HG03135 (cell line): Measurements from ENCODE around the gene MSL2.
"Not testable (repeated sequence)": the region's sequence is repeated elsewhere in the genome, so short reads cannot be mapped to it uniquely, and the experiment has no call there.

Experiments used
- ATAC-seq: cut with Tn5 transposase; IDR thresholded peaks from one replicate; pipeline ENCODE4 v1.9.1; 2021; ENCODE audit warnings: mild to moderate bottlenecking, moderate library complexity; ENCODE audit not compliant: unreplicated experiment

Gene MSL2

DNA sequence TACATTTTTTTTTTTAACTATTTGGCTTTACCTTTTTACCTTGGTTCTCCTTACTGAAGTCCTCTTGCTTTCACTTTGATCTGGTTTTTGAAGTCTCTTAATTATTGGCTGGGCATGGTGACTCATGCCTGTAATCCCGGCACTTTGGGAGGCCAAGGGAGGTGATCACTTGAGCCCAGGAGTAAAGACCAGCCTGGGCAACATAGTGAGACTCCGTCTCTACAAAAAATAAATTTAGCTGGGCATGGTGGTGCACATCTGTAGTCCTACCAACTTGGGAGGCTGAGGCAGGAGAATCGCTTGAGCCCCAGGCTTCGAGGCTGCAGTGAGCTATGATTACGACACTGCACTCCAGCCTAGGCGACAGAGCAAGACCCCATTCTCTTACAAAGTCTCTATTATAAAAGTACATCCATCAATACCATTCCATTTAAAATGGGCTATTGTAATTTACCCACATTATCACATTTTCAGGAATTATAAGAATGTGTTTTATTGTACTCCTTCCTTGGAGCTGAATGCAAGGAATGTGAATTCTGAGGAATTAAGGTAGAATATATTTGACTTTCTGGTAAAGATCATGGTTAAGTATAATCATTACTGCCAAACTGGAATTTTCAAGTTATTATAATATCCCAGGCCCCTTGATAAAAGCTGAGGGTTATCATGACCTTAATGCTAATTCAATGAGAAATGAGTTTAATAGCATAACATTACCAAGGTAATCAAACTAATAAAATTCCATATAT, 49.0 kb downstream of the MSL2 start:
- ATAC-seq: no peak

DNA sequence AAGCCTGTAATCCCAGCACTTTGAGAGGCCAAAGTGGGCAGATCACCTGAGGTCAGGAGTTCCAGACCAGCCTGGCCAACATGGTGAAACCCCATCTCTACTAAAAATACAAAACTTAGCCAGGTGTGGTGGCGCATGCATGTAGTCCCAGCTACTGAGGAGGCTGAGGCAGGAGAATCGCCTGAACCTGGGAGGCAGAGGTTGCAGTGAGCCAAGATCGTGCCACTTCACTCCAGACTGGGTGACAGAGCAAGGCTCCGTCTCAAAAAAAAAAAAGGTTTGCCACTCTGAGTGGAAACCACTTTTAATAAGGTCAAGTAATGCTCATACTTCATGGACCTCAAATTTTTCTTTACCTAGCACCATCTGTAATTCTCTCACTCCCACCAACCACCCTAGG, 51.7 kb downstream of the MSL2 start:
- ATAC-seq: not testable (repeated sequence)

- no peak for ATAC-seq
These were observed 53.5 kb downstream of the MSL2 start for GRCh38 chr3:136142592-136142991.

DNA sequence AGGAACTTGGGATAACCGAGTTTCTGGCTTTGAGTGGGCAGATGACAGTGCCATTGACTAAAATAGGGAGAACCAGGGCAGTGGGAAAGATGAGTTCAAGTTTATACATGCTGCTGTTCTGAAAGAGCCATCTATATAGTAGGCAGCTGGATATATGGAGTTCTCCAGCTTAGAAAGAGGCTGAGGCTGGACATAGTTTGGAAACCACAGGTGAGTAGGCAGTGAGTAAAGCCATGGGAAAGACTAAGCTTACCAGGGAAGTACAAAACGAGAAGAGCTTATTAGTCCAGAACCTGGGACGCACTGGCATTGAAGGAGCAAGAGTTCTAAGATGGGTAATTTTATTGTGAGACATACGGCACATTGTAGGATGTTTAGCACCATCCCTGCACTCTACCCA, 54.2 kb downstream of the MSL2 start:
- no peak for ATAC-seq

GRCh38 chr3:136141291-136141785, 54.8 kb downstream of the MSL2 start:
- ATAC-seq: no peak

- no peak for ATAC-seq
These were observed 59.7 kb downstream of the MSL2 start for GRCh38 chr3:136136454-136136853.

GRCh38 chr3:136135039-136135802, 60.9 kb downstream of the MSL2 start:
- ATAC-seq: no peak

GRCh38 chr3:136134091-136134490, 62.0 kb downstream of the MSL2 start:
- ATAC-seq: no peak

DNA sequence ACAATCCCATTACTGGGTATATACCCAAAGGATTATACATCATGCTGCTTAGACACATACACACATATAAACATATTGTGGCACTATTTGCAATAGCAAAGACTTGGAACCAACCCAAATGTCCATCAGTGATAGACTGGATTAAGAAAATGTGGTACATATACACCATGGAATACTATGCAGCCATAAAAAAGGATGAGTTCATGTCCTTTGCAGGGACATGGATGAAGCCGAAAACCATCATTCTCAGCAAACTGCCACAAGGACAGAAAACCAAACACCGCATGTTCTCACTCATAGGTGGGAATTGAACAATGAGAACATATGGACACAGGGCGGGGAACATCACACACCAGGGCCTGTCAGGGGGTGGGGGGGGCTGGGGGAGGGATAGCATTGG, 64.5 kb downstream of the MSL2 start:
- not testable (repeated sequence) for ATAC-seq

- ATAC-seq: no peak
These were observed 74.1 kb downstream of the MSL2 start for GRCh38 chr3:136122006-136122405.

GRCh38 chr3:136120373-136121348, 75.5 kb downstream of the MSL2 start:
- no peak for ATAC-seq

DNA sequence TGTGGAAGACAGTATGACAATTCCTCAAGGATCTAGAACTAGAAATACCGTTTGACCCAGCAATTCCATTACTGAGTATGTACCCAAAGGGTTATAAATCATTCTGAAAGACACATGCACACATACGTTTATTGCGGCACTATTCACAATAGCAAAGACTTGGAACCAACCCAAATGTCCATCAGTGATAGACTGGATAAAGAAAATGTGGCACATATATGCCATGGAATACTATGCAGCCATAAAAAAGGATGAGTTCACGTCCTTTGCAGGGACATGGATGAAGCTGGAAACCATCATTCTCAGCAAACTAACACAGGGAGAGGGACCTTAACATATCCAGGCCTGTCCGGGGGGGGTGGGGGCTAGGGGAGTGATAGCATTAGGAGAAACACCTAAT, 76.4 kb downstream of the MSL2 start:
- ATAC-seq: not testable (repeated sequence)

DNA sequence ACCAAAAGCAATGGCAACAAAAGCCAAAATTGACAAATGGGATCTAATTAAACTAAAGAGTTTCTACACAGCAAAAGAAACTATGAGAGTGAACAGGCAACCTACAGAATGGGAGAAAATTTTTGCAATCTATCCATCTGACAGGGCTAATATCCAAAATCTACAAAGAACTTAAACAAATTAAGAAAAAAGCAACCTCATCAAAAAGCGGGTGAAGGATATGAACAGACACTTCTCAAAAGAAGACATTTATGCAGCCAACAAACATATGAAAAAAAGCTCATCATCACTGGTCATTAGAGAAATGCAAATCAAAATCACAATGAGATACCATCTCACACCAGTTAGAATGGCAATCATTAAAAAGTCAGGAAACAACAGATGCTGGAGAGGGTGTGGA, 76.8 kb downstream of the MSL2 start:
- ATAC-seq: not testable (repeated sequence)

DNA sequence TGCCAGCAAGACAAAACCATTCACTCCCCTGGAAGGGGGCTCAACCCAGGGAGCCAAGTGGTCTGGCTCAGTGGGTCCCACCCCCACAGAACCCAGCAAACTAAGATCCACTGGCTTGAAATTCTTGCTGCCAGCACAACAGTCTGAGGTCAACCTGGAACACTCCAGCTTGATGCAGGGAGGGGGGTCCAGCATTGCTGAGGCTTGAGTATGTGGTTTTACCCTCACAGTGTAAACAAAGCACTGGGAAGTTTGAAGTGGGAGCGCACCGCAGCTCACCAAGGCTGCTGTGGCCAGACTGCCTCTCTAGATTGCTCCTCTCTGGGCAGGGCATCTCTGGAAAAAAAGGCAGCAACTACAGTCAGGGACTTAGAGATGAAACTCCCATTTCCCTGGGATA, 81.7 kb downstream of the MSL2 start:
- ATAC-seq: no peak

DNA sequence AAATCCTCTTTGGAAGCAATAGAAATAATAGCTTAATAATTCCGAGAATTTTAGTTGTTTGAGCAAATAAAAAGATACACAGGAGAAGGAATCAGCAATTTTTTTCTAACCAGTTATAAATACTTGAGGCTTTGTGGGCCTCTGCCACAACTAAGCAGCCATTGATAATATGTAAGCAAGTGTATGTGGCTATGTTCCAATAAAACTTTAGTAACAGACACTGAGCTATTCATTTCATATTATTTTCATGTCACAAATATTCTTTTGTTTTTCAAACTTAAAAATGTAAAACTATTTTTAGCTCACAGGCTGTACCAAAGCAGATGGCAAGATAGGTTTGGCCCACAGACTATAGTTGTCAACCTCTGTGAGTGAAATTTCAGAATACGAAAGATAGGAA, 85.7 kb downstream of the MSL2 start:
- no peak for ATAC-seq

GRCh38 chr3:136109499-136109898, 86.6 kb downstream of the MSL2 start:
- peak; percentile 93 for ATAC-seq

GRCh38 chr3:136106101-136106500, 90.0 kb downstream of the MSL2 start:
- no peak for ATAC-seq

GRCh38 chr3:136105044-136105443, 91.1 kb downstream of the MSL2 start:
- ATAC-seq: no peak
